ENCODE measurements around the gene PLTP.
A peak's percentile ranks its signal among the peaks of the same experiment; 100 is the strongest.

PLTP gene

GRCh38 chr20:45924391-45925261, 12.7 kb upstream of the PLTP start:
- Histone ChIP-seq H3K4me3 (ENCODE audit: low read depth, low read length) (no peak overlapping the region), H3K4me1 (ENCODE audit: control insufficient read depth, insufficient read depth, low read length) (no peaks in the 10 kb centered on the region), H3K9me3 (ENCODE audit: control insufficient read depth, insufficient read depth, low read depth, low read length) (no peaks in the 10 kb centered on the region), H3K36me3 (ENCODE audit: control insufficient read depth in 2 of 2, insufficient read depth in 1 of 2, low read length in 2 of 2) (no peaks in the 10 kb centered on the region), H3K27ac (ENCODE audit: extremely low read depth, low read depth, low read length) (no peak overlapping the region)
- POLR2A ChIA-PET, result interaction anchor here (2.4 kb wide), 1 partner anchor 9 kb away, joined by 14 read pairs; the partner anchor contains the start of gene PCIF1
- CTCF ChIA-PET, result interaction anchor here (0.6 kb wide), 1 partner anchor 295 kb away, joined by 4 read pairs; the partner anchor contains the start of gene WFDC10A
- no peak for TF ChIP-seq ZNF362 (tag by site-specific recombination; IDR thresholded peaks at IDR 0.05)
- no peak for TF ChIP-seq KLF7 (tag by site-specific recombination; IDR thresholded peaks at IDR 0.05; ENCODE audit: borderline replicate concordance)
- TF ChIP-seq ZNF626 (tag by site-specific recombination; IDR thresholded peaks at IDR 0.05), result no peak
- no peak for TF ChIP-seq ZNF335 (tag by site-specific recombination; conservative IDR thresholded peaks at IDR 0.05)
- no peak for TF ChIP-seq YY1 (tag by site-specific recombination; IDR thresholded peaks at IDR 0.05)

- POLR2A ChIA-PET, result interaction anchor here (0.7 to 1.7 kb wide), 2 partner anchors 12 to 1036 kb away, joined by 4 to 21 read pairs; partner anchors contain the start of genes PCIF1 and YWHAB
- H3K4me1 ChIP-seq (ENCODE audit: control insufficient read depth, insufficient read depth, low read length), result no peaks in the 10 kb centered on the region
- no peaks in the 10 kb centered on the region for H3K36me3 ChIP-seq (ENCODE audit: control insufficient read depth in 2 of 2, insufficient read depth in 1 of 2, low read length in 2 of 2)
- no peak overlapping the region for H3K4me3 ChIP-seq (ENCODE audit: low read depth, low read length)
- H3K27ac ChIP-seq (ENCODE audit: extremely low read depth, low read depth, low read length), result no peak overlapping the region
- CTCF ChIA-PET, result interaction anchor here (0.7 kb wide), 1 partner anchor 49 kb away, joined by 3 read pairs; no protein-coding TSS in a partner anchor
- H3K9me3 ChIP-seq (ENCODE audit: control insufficient read depth, insufficient read depth, low read depth, low read length), result no peaks in the 10 kb centered on the region
- TF ChIP-seq ZNF26 (tag by site-specific recombination; IDR thresholded peaks at IDR 0.05) (no peak), ZNF157 (tag by site-specific recombination; IDR thresholded peaks at IDR 0.05) (no peak), ZNF292 (tag by site-specific recombination; IDR thresholded peaks at IDR 0.05; ENCODE audit: borderline replicate concordance, low read depth) (no peak), GLI2 (tag by site-specific recombination; IDR thresholded peaks at IDR 0.05; ENCODE audit: borderline replicate concordance, low read depth) (no peak), ZNF658 (tag by site-specific recombination; IDR thresholded peaks at IDR 0.05) (no peak), EGR2 (tag by site-specific recombination; IDR thresholded peaks at IDR 0.05; ENCODE audit: low read depth) (peak; percentile 82), KLF9 (tag by site-specific recombination; IDR thresholded peaks at IDR 0.05; ENCODE audit: low read depth) (no peak), GLI4 (tag by site-specific recombination; IDR thresholded peaks at IDR 0.05) (no peak), SALL2 (tag by site-specific recombination; IDR thresholded peaks at IDR 0.05; ENCODE audit: borderline replicate concordance) (no peak), ZNF571 (tag by site-specific recombination; IDR thresholded peaks at IDR 0.05) (no peak), ZNF391 (tag by site-specific recombination; IDR thresholded peaks at IDR 0.05; ENCODE audit: borderline replicate concordance, low read depth) (no peak), ZBTB6 (tag by site-specific recombination; IDR thresholded peaks at IDR 0.05) (no peak), ELK4 (IDR thresholded peaks at IDR 0.05; ENCODE audit: borderline replicate concordance, low read depth, low read length) (no peak), ZNF747 (tag by site-specific recombination; IDR thresholded peaks at IDR 0.05) (no peak), ZFHX2 (tag by site-specific recombination; conservative IDR thresholded peaks at IDR 0.05) (peak; percentile 65), PRDM6 (tag by site-specific recombination; IDR thresholded peaks at IDR 0.05) (no peak), ZNF561 (tag by site-specific recombination; IDR thresholded peaks at IDR 0.05; ENCODE audit: borderline replicate concordance) (no peak), GLIS1 (tag by site-specific recombination; IDR thresholded peaks at IDR 0.05) (peak; percentile 98), ZNF335 (tag by site-specific recombination; conservative IDR thresholded peaks at IDR 0.05) (no peak), ZNF404 (tag by site-specific recombination; IDR thresholded peaks at IDR 0.05) (no peak), TCF7L2 (IDR thresholded peaks at IDR 0.05; ENCODE audit: borderline replicate concordance, low read depth, low read length) (no peak)
These were observed 9.6 kb upstream of the PLTP start for GRCh38 chr20:45921337-45922189.
